ENCODE results near the gene NPHP1.
"Not testable (repeated sequence)": the region's sequence is repeated elsewhere in the genome, so short reads cannot be mapped to it uniquely, and the experiment has no call there.

- TF ChIP-seq CTCF, POLR2A (IDR thresholded peaks at IDR 0.05): not testable (repeated sequence)
Observed at GRCh38 chr2:110245488-110246435, 40.9 kb upstream of the NPHP1 start.
